ENCODE data around the gene LRRIQ4. TPM values are rescaled to one million over a fixed set of nuclear protein-coding genes. Genes with fewer than 3 reads are reported as not detected.

LRRIQ4 gene
- total RNA-seq, 3 donors from 2014 or later (not counting 1 experiment from before 2014, with no cell fraction given): not detected

DNA sequence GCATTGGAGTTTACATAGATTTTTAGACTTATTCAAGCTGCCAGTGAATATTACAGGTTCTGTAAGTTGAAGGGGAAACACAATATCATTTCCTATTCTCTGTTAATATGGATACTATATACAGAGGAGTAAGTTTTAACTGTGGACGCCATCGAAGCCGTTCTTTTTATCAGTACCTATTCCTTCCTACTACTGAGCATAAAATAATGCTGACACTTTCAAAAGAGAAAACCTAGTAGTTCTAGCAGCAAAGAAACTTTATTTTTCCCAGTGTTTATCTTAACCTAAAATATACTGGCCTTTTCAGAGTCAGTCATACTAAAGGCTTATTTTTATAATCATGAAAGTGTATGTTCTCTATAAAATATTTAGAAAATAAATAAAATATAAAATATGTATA lies 42.8 kb downstream of the LRRIQ4 start:
- H3K27ac ChIP-seq (ENCODE audit: low read length): no peak overlapping the region
- H3K27me3 Mint-ChIP-seq (ENCODE audit: low read depth in 2 of 2): peaks cover 10 to 26% of the 10 kb centered on the region in 2 donors
- H3K4me1 Mint-ChIP-seq: no peaks in the 10 kb centered on the region
- no peak overlapping the region for H3K4me3 Mint-ChIP-seq
- ATAC-seq: no peak
- no peaks in the 10 kb centered on the region for H3K9me3 Mint-ChIP-seq
- H3K9me3 ChIP-seq (ENCODE audit: control insufficient read depth, insufficient read depth, low read length): no peaks in the 10 kb centered on the region
- WGBS (ENCODE audit: insufficient coverage): 100% methylated on average over 3 of the region's 3 CpGs
- no peak overlapping the region for H3K4me3 ChIP-seq (ENCODE audit: low read length)
- TF ChIP-seq, protein P1, sequence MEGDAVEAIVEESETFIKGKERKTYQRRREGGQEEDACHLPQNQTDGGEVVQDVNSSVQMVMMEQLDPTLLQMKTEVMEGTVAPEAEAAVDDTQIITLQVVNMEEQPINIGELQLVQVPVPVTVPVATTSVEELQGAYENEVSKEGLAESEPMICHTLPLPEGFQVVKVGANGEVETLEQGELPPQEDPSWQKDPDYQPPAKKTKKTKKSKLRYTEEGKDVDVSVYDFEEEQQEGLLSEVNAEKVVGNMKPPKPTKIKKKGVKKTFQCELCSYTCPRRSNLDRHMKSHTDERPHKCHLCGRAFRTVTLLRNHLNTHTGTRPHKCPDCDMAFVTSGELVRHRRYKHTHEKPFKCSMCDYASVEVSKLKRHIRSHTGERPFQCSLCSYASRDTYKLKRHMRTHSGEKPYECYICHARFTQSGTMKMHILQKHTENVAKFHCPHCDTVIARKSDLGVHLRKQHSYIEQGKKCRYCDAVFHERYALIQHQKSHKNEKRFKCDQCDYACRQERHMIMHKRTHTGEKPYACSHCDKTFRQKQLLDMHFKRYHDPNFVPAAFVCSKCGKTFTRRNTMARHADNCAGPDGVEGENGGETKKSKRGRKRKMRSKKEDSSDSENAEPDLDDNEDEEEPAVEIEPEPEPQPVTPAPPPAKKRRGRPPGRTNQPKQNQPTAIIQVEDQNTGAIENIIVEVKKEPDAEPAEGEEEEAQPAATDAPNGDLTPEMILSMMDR (IDR thresholded peaks at IDR 0.05): no peak
- H3K27ac Mint-ChIP-seq: no peak overlapping the region
- H3K4me1 ChIP-seq (ENCODE audit: control insufficient read depth, insufficient read depth, low read length): no peaks in the 10 kb centered on the region
- intact Hi-C loops (cut with micrococcal nuclease): no loop called here
- no peaks in the 10 kb centered on the region for H3K27me3 ChIP-seq (ENCODE audit: control insufficient read depth, insufficient read depth, low read length)
- H3K36me3 ChIP-seq (ENCODE audit: control insufficient read depth, insufficient read depth, low read length): no peaks in the 10 kb centered on the region
- H3K36me3 Mint-ChIP-seq: no peaks in the 10 kb centered on the region
- no peak for DNase-seq

DNA sequence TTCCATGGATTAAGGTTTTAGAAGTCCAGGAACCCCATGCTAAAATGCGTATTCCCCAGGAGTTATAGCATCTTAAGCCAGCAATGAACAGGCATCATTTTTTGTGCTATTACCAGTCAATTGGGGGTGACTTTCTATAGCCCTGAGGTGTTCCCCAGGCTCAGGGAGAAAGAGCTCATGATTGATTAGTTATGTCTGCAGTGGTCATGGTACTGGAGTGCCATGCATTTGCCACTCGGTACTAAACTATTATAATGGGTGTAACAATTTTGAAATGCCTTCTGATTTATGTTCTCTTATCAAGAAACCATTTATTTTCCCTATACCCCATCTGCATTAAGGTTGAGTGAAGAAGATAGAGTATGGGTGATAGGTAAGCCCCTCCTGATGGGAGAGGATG lies 45.1 kb downstream of the LRRIQ4 start:
- no peak overlapping the region for H3K27ac ChIP-seq (ENCODE audit: low read length)
- H3K9me3 ChIP-seq (ENCODE audit: control insufficient read depth, insufficient read depth, low read length): no peaks in the 10 kb centered on the region
- no peak overlapping the region for H3K27ac Mint-ChIP-seq
- no peaks in the 10 kb centered on the region for H3K9me3 Mint-ChIP-seq
- ATAC-seq: no peak
- no peaks in the 10 kb centered on the region for H3K36me3 ChIP-seq (ENCODE audit: control insufficient read depth, insufficient read depth, low read length)
- H3K4me3 Mint-ChIP-seq: no peak overlapping the region
- peaks cover 12 to 35% of the 10 kb centered on the region in 2 donors for H3K27me3 Mint-ChIP-seq (ENCODE audit: low read depth in 2 of 2)
- no peak overlapping the region for H3K4me3 ChIP-seq (ENCODE audit: low read length)
- 100% methylated on average over 1 of the region's 2 CpGs for WGBS (ENCODE audit: insufficient coverage)
- H3K4me1 Mint-ChIP-seq: no peaks in the 10 kb centered on the region
- TF ChIP-seq, protein P1 (IDR thresholded peaks at IDR 0.05): no peak
- intact Hi-C loops (cut with micrococcal nuclease): no loop called here
- no peaks in the 10 kb centered on the region for H3K4me1 ChIP-seq (ENCODE audit: control insufficient read depth, insufficient read depth, low read length)
- no peak for DNase-seq
- no peaks in the 10 kb centered on the region for H3K36me3 Mint-ChIP-seq
- no peaks in the 10 kb centered on the region for H3K27me3 ChIP-seq (ENCODE audit: control insufficient read depth, insufficient read depth, low read length)

DNA sequence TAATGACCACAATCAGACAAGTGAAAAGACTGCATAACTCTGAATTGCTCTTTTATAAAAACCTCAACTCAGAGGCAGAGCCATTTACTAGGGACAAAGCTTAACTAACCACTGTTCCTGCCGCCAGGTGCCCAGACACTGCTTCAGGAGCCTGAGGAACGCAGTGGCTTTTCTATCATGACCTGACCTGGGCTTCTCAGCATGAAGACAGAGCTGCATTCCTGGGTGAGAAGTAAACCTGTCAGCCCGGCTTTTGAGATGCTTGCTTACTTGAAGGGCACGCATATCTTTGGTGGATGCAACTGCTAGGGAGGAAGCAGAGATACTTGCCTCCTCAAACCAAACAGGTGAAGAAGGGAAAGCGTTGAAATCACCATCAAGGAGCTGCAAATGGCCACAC lies 49.2 kb downstream of the LRRIQ4 start:
- Histone ChIP-seq H3K27me3 (ENCODE audit: control insufficient read depth, insufficient read depth, low read length) (no peaks in the 10 kb centered on the region), H3K27ac (ENCODE audit: low read length) (no peak overlapping the region), H3K4me1 (ENCODE audit: control insufficient read depth, insufficient read depth, low read length) (peaks cover 5% of the 10 kb centered on the region), H3K4me3 (ENCODE audit: low read length) (no peak overlapping the region), H3K36me3 (ENCODE audit: control insufficient read depth, insufficient read depth, low read length) (no peaks in the 10 kb centered on the region), H3K9me3 (ENCODE audit: control insufficient read depth, insufficient read depth, low read length) (no peaks in the 10 kb centered on the region)
- intact Hi-C loops (cut with micrococcal nuclease): loop anchor here (2.0 kb wide), 1 partner anchor 99 kb away; no protein-coding TSS in a partner anchor
- Mint-ChIP-seq H3K27ac (no peak overlapping the region), H3K4me3 (no peak overlapping the region), H3K9me3 (no peaks in the 10 kb centered on the region), H3K4me1 (peaks cover 0 to 5% of the 10 kb centered on the region in 2 donors), H3K36me3 (no peaks in the 10 kb centered on the region), H3K27me3 (ENCODE audit: low read depth in 2 of 2) (peaks cover 11 to 12% of the 10 kb centered on the region in 2 donors)
- ATAC-seq (no peak), DNase-seq (no peak)
- WGBS (ENCODE audit: insufficient coverage): 96% methylated on average over 5 of the region's 5 CpGs
- TF ChIP-seq, protein P1 (IDR thresholded peaks at IDR 0.05): no peak

DNA sequence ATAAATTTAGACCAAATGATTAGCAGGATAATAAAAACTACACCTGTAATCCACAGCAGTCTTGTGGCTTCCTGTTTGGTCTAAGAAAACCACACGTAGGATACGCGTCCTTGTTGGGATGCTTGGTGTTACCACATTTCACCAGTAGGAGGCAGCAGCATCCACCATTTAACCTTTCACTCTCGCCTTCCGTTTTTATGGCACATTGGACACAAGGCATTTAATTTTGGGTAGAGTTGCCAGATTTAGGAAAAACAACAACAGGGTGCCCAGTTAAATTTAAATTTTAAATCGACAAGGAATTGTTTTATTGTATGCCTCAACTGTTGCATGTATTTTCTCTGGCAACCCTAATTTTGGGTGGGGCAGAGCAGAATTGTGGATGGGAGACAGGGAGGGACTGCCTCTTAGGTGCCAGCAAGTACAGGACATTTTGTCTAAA lies 50.8 kb downstream of the LRRIQ4 start:
- H3K27me3 Mint-ChIP-seq (ENCODE audit: low read depth in 2 of 2): peaks cover 9 to 10% of the 10 kb centered on the region in 2 donors
- H3K36me3 ChIP-seq (ENCODE audit: control insufficient read depth, insufficient read depth, low read length): no peaks in the 10 kb centered on the region
- peak; percentile 63 to 74 (median 70) for ATAC-seq
- H3K4me1 Mint-ChIP-seq: peaks cover 0 to 5% of the 10 kb centered on the region in 2 donors
- H3K27me3 ChIP-seq (ENCODE audit: control insufficient read depth, insufficient read depth, low read length): no peaks in the 10 kb centered on the region
- TF ChIP-seq, protein P1 (IDR thresholded peaks at IDR 0.05): peak; percentile 91
- H3K4me1 ChIP-seq (ENCODE audit: control insufficient read depth, insufficient read depth, low read length): peaks cover 5% of the 10 kb centered on the region
- no peak overlapping the region for H3K27ac ChIP-seq (ENCODE audit: low read length)
- H3K27ac Mint-ChIP-seq: no peak overlapping the region
- no peak overlapping the region for H3K4me3 ChIP-seq (ENCODE audit: low read length)
- intact Hi-C loops (cut with micrococcal nuclease): loop anchor here (2.0 kb wide), 1 partner anchor 101 kb away; no protein-coding TSS in a partner anchor
- H3K9me3 Mint-ChIP-seq: no peaks in the 10 kb centered on the region
- no peaks in the 10 kb centered on the region for H3K9me3 ChIP-seq (ENCODE audit: control insufficient read depth, insufficient read depth, low read length)
- DNase-seq: peak; percentile 24 to 86
- 0% methylated on average over 6 of the region's 6 CpGs for WGBS (ENCODE audit: insufficient coverage)
- no peaks in the 10 kb centered on the region for H3K36me3 Mint-ChIP-seq
- no peak overlapping the region for H3K4me3 Mint-ChIP-seq
